Activated naive CD4-positive, alpha-beta T cell treated with anti-CD3 and anti-CD28 coated beads, Interleukin-2, amount 50 U/mL, for 72 hours (primary cell): ENCODE results near the gene RREB1. TPM values are rescaled to one million over a fixed set of nuclear protein-coding genes. Genes with fewer than 3 reads are reported as not detected.
"Not testable (repeated sequence)": the region's sequence is repeated elsewhere in the genome, so short reads cannot be mapped to it uniquely, and the experiment has no call there.

Experiments
- ATAC-seq, 2 donors: fragments of 150-1000 bp; cut with Tn5 transposase; 2 replicates each; pipeline ENCODE4 v1.10.0; 2021; ENCODE audit warnings: mild to moderate bottlenecking in 2 of 2, moderate library complexity in 2 of 2
- DNase-seq, 2 donors: peaks; one replicate each; pipeline ENCODE4 v3.0.0; 2021 to 2022; ENCODE audit warnings: low spot score in 2 of 2
- H3K27ac Mint-ChIP-seq, 2 donors: one replicate each; pipeline ENCODE4 v1.8.0; 2022; ENCODE audit warnings: mild to moderate bottlenecking in 2 of 2, mixed read lengths in 2 of 2
- H3K36me3 Mint-ChIP-seq, 2 donors: one replicate each; pipeline ENCODE4 v1.8.0; 2022; ENCODE audit warnings: mixed read lengths in 2 of 2
- H3K9me3 Mint-ChIP-seq, 2 donors: one replicate each; pipeline ENCODE4 v1.8.0; 2022; ENCODE audit warnings: mixed read lengths in 2 of 2
- total RNA-seq, 2 donors: library from RNA; stranded (reverse); gene quantifications; one replicate each; pipeline ENCODE4 v1.2.3, GENCODE V29; 2022

Gene RREB1
- total RNA-seq, 2 donors from 2014 or later: 15.0 to 22.4 TPM

GRCh38 chr6:7260291-7261031 lies 152.7 kb downstream of the RREB1 start:
- DNase-seq (no peak), ATAC-seq (peak; percentile 14 to 19)
- peaks cover 4 to 18% of the 10 kb centered on the region in 2 donors for H3K36me3 Mint-ChIP-seq
- H3K27ac Mint-ChIP-seq: peak overlapping the region; percentile 70 to 77
- peaks cover 0 to 3% of the 10 kb centered on the region in 2 donors for H3K9me3 Mint-ChIP-seq

GRCh38 chr6:7261032-7261841 lies 153.5 kb downstream of the RREB1 start:
- peak; percentile 48 to 82 for DNase-seq
- Mint-ChIP-seq H3K27ac (peak overlapping the region in 1 of 2 donors; percentile 77), H3K9me3 (peaks cover 0 to 3% of the 10 kb centered on the region in 2 donors), H3K36me3 (peaks cover 4 to 12% of the 10 kb centered on the region in 2 donors)
- ATAC-seq: peak; percentile 87 to 98

- peak in 1 of 2 donors; percentile 55 for DNase-seq
- Mint-ChIP-seq H3K9me3 (no peaks in the 10 kb centered on the region), H3K27ac (peak overlapping the region in 1 of 2 donors; percentile 77), H3K36me3 (peaks cover 0 to 5% of the 10 kb centered on the region in 2 donors)
- no peak for ATAC-seq
These were observed 154.2 kb downstream of the RREB1 start for GRCh38 chr6:7261852-7262461.

- H3K9me3 Mint-ChIP-seq: no peaks in the 10 kb centered on the region
- ATAC-seq (no peak), DNase-seq (peak in 1 of 2 donors; percentile 33)
- H3K27ac Mint-ChIP-seq: no peak overlapping the region
- peaks cover 0 to 5% of the 10 kb centered on the region in 2 donors for H3K36me3 Mint-ChIP-seq
These were observed 155.2 kb downstream of the RREB1 start for GRCh38 chr6:7262746-7263518.

- H3K9me3 Mint-ChIP-seq, ATAC-seq, H3K27ac Mint-ChIP-seq, H3K36me3 Mint-ChIP-seq: not testable (repeated sequence)
- peak in 1 of 2 donors; percentile 1 for DNase-seq
These were observed 155.7 kb downstream of the RREB1 start for GRCh38 chr6:7263519-7263805.

- DNase-seq (peak in 1 of 2 donors; percentile 34), ATAC-seq (no peak)
- H3K27ac Mint-ChIP-seq: no peak overlapping the region
- peaks cover 0 to 5% of the 10 kb centered on the region in 2 donors for H3K36me3 Mint-ChIP-seq
- H3K9me3 Mint-ChIP-seq: no peaks in the 10 kb centered on the region
These were observed 156.3 kb downstream of the RREB1 start for GRCh38 chr6:7264041-7264440.

GRCh38 chr6:7264686-7265384 lies 157.1 kb downstream of the RREB1 start:
- Mint-ChIP-seq H3K36me3 (peaks cover 0 to 5% of the 10 kb centered on the region in 2 donors), H3K27ac (no peak overlapping the region), H3K9me3 (no peaks in the 10 kb centered on the region)
- ATAC-seq (no peak), DNase-seq (peak in 1 of 2 donors; percentile 44)

- not testable (repeated sequence) for H3K27ac Mint-ChIP-seq, H3K36me3 Mint-ChIP-seq, ATAC-seq, H3K9me3 Mint-ChIP-seq
- peak in 1 of 2 donors; percentile 30 for DNase-seq
These were observed 157.6 kb downstream of the RREB1 start for GRCh38 chr6:7265385-7265726.

- DNase-seq (peak in 1 of 2 donors; percentile 6), ATAC-seq (no peak)
- Mint-ChIP-seq H3K9me3 (no peaks in the 10 kb centered on the region), H3K36me3 (peaks cover 0 to 5% of the 10 kb centered on the region in 2 donors), H3K27ac (no peak overlapping the region)
These were observed 159.3 kb downstream of the RREB1 start for GRCh38 chr6:7267071-7267465.

- Mint-ChIP-seq H3K36me3 (no peaks in the 10 kb centered on the region), H3K9me3 (no peaks in the 10 kb centered on the region), H3K27ac (no peak overlapping the region)
- DNase-seq (peak in 1 of 2 donors; percentile 53), ATAC-seq (peak; percentile 32 to 67)
These were observed 159.8 kb downstream of the RREB1 start for GRCh38 chr6:7267466-7268091.

GRCh38 chr6:7268362-7268761 lies 160.6 kb downstream of the RREB1 start:
- Mint-ChIP-seq H3K36me3 (no peaks in the 10 kb centered on the region), H3K27ac (no peak overlapping the region), H3K9me3 (no peaks in the 10 kb centered on the region)
- no peak for ATAC-seq
- peak in 1 of 2 donors; percentile 47 for DNase-seq

GRCh38 chr6:7268816-7269555 lies 161.2 kb downstream of the RREB1 start:
- peak in 1 of 2 donors; percentile 42 for DNase-seq
- no peaks in the 10 kb centered on the region for H3K36me3 Mint-ChIP-seq
- ATAC-seq: no peak
- no peak overlapping the region for H3K27ac Mint-ChIP-seq
- no peaks in the 10 kb centered on the region for H3K9me3 Mint-ChIP-seq

- H3K27ac Mint-ChIP-seq: no peak overlapping the region
- H3K36me3 Mint-ChIP-seq: no peaks in the 10 kb centered on the region
- ATAC-seq: no peak
- no peak for DNase-seq
- H3K9me3 Mint-ChIP-seq: no peaks in the 10 kb centered on the region
These were observed 162.1 kb downstream of the RREB1 start for GRCh38 chr6:7269816-7270215.

GRCh38 chr6:7270320-7271204 lies 162.8 kb downstream of the RREB1 start:
- DNase-seq (no peak), ATAC-seq (no peak)
- Mint-ChIP-seq H3K27ac (peak overlapping the region in 1 of 2 donors; percentile 12), H3K9me3 (no peaks in the 10 kb centered on the region), H3K36me3 (no peaks in the 10 kb centered on the region)
